Mesothelial cell of epicardium (in vitro differentiated cells): ENCODE results near the gene NXPH4. TPM values are rescaled to one million over a fixed set of nuclear protein-coding genes. Genes with fewer than 3 reads are reported as not detected.

ENCODE experiments used
- DNase-seq, 2 experiments: peaks; one replicate each; pipeline ENCODE4 v3.0.0; 2021; ENCODE audit warnings: low spot score in 2 of 2; ENCODE audit not compliant: unreplicated experiment in 2 of 2
- H3K27ac Mint-ChIP-seq: 2 replicates; pipeline ENCODE4 v1.8.0; 2021; ENCODE audit warnings: mixed read lengths
- H3K27me3 Mint-ChIP-seq: 2 replicates; pipeline ENCODE4 v1.8.0; 2021; ENCODE audit warnings: low read depth, mixed read lengths
- H3K36me3 Mint-ChIP-seq: 2 replicates; pipeline ENCODE4 v1.8.0; 2021; ENCODE audit warnings: mixed read lengths
- H3K4me1 Mint-ChIP-seq: 2 replicates; pipeline ENCODE4 v1.8.0; 2021; ENCODE audit warnings: mixed read lengths
- H3K4me3 Mint-ChIP-seq: 2 replicates; pipeline ENCODE4 v1.8.0; 2021; ENCODE audit warnings: mild to moderate bottlenecking, moderate library complexity, mixed read lengths
- H3K9me3 Mint-ChIP-seq: 2 replicates; pipeline ENCODE4 v1.8.0; 2021; ENCODE audit warnings: mixed read lengths
- CTCF ChIP-seq: fragments of 200-600 bp; sonication (generic); IDR thresholded peaks from one replicate; pipeline ENCODE4 v1.5.0; 2021; ENCODE audit warnings: antibody characterized with exemption; ENCODE audit not compliant: unreplicated experiment
- total RNA-seq: library from RNA; stranded (reverse); gene quantifications from 3 replicates; pipeline ENCODE4 v1.2.1, GENCODE V29; 2021

The NXPH4 gene
- total RNA-seq, 1 donor from 2014 or later = 3.8 TPM

GRCh38 chr12:57190037-57190436 lies 26.6 kb upstream of the NXPH4 start:
- Mint-ChIP-seq H3K36me3 (peaks cover 40% of the 10 kb centered on the region), H3K27ac (no peak overlapping the region), H3K4me3 (no peak overlapping the region), H3K9me3 (no peaks in the 10 kb centered on the region), H3K4me1 (no peaks in the 10 kb centered on the region), H3K27me3 (no peaks in the 10 kb centered on the region)
- DNase-seq = no peak
- TF ChIP-seq CTCF = no peak

- Mint-ChIP-seq H3K4me1 (no peaks in the 10 kb centered on the region), H3K36me3 (peaks cover 45% of the 10 kb centered on the region), H3K27me3 (no peaks in the 10 kb centered on the region), H3K27ac (no peak overlapping the region), H3K9me3 (no peaks in the 10 kb centered on the region), H3K4me3 (no peak overlapping the region)
- no peak for DNase-seq
- TF ChIP-seq CTCF = no peak
Observed at GRCh38 chr12:57190821-57191220, 25.8 kb upstream of the NXPH4 start.

- H3K9me3 Mint-ChIP-seq = no peaks in the 10 kb centered on the region
- TF ChIP-seq CTCF = no peak
- H3K36me3 Mint-ChIP-seq = peaks cover 47% of the 10 kb centered on the region
- DNase-seq = no peak
- no peaks in the 10 kb centered on the region for H3K27me3 Mint-ChIP-seq
- no peak overlapping the region for H3K27ac Mint-ChIP-seq
- H3K4me1 Mint-ChIP-seq = no peaks in the 10 kb centered on the region
- H3K4me3 Mint-ChIP-seq = no peak overlapping the region
Observed at GRCh38 chr12:57191410-57191809, 25.2 kb upstream of the NXPH4 start.

GRCh38 chr12:57192920-57193319 lies 23.7 kb upstream of the NXPH4 start:
- no peak for DNase-seq
- no peaks in the 10 kb centered on the region for H3K9me3 Mint-ChIP-seq
- TF ChIP-seq CTCF = no peak
- no peak overlapping the region for H3K27ac Mint-ChIP-seq
- no peaks in the 10 kb centered on the region for H3K27me3 Mint-ChIP-seq
- peaks cover 46% of the 10 kb centered on the region for H3K36me3 Mint-ChIP-seq
- H3K4me3 Mint-ChIP-seq = no peak overlapping the region
- no peaks in the 10 kb centered on the region for H3K4me1 Mint-ChIP-seq

GRCh38 chr12:57193706-57194245 lies 22.8 kb upstream of the NXPH4 start:
- Mint-ChIP-seq H3K27me3 (no peaks in the 10 kb centered on the region), H3K36me3 (peaks cover 47% of the 10 kb centered on the region), H3K4me3 (no peak overlapping the region), H3K27ac (no peak overlapping the region), H3K4me1 (no peaks in the 10 kb centered on the region), H3K9me3 (no peaks in the 10 kb centered on the region)
- no peak for TF ChIP-seq CTCF
- no peak for DNase-seq

- Mint-ChIP-seq H3K9me3 (no peaks in the 10 kb centered on the region), H3K27me3 (no peaks in the 10 kb centered on the region), H3K4me3 (no peak overlapping the region), H3K36me3 (peaks cover 45% of the 10 kb centered on the region), H3K4me1 (no peaks in the 10 kb centered on the region), H3K27ac (no peak overlapping the region)
- no peak for DNase-seq
- TF ChIP-seq CTCF = no peak
Observed at GRCh38 chr12:57194253-57194652, 22.3 kb upstream of the NXPH4 start.
